ENCODE data around the gene CXXC5. TPM values are rescaled to one million over a fixed set of nuclear protein-coding genes. Genes with fewer than 3 reads are reported as not detected.

Gene CXXC5
- polyA plus RNA-seq, 1 donor from 2014 or later, result 24.4 TPM

GRCh38 chr5:139654871-139655491 lies 6.8 kb downstream of the CXXC5 start:
- H4K20me1 ChIP-seq (ENCODE audit: insufficient read depth), result no peaks in the 10 kb centered on the region
- H3K79me2 ChIP-seq (replicated peaks; ENCODE audit: insufficient read depth, low read length), result peaks cover 55% of the 10 kb centered on the region
- H3K9ac ChIP-seq (ENCODE audit: low read length), result peak overlapping the region; percentile 34
- no peak overlapping the region for H3K4me3 ChIP-seq (ENCODE audit: low read length)
- H3K27me3 ChIP-seq (ENCODE audit: insufficient read depth, low read depth, low read length), result peaks cover 4% of the 10 kb centered on the region
- no peaks in the 10 kb centered on the region for H3F3A ChIP-seq (ENCODE audit: insufficient read depth, low read length, poor library complexity, severe bottlenecking)
- H3K36me3 ChIP-seq (ENCODE audit: insufficient read depth, low read length), result no peaks in the 10 kb centered on the region
- H3K4me2 ChIP-seq (ENCODE audit: low read length), result no peak overlapping the region
- H3K9me3 ChIP-seq (ENCODE audit: low read length), result no peaks in the 10 kb centered on the region
- H2AFZ ChIP-seq (ENCODE audit: low read depth, low read length), result no peak overlapping the region
- peak overlapping the region; percentile 12 for H3K27ac ChIP-seq (ENCODE audit: low read length)
- peak; percentile 15 for TF ChIP-seq RAD21 (conservative IDR thresholded peaks at IDR 0.05)
- TF ChIP-seq MXI1 (conservative IDR thresholded peaks at IDR 0.05; ENCODE audit: poor library complexity, severe bottlenecking), result no peak
- no peak for TF ChIP-seq EP300 (conservative IDR thresholded peaks at IDR 0.05; ENCODE audit: poor library complexity, severe bottlenecking)
- TF ChIP-seq SMC3 (conservative IDR thresholded peaks at IDR 0.05; ENCODE audit: poor library complexity), result no peak
- no peak for TF ChIP-seq CTCF (IDR thresholded peaks at IDR 0.05; ENCODE audit: poor library complexity, severe bottlenecking)
- no peak for TF ChIP-seq EZH2 (IDR thresholded peaks at IDR 0.05; ENCODE audit: borderline replicate concordance, insufficient read depth, low read length, poor library complexity, severe bottlenecking)
- peak; percentile 55 for TF ChIP-seq REST (IDR thresholded peaks at IDR 0.05; ENCODE audit: borderline replicate concordance)
- peak; percentile 20 for TF ChIP-seq POLR2AphosphoS5 (IDR thresholded peaks at IDR 0.05)
- no peak for TF ChIP-seq TAF1 (IDR thresholded peaks at IDR 0.05; ENCODE audit: low read depth)
- no peaks in the 10 kb centered on the region for H3K9me2 ChIP-seq (ENCODE audit: insufficient read depth, low read length)

- Histone ChIP-seq H4K20me1 (ENCODE audit: insufficient read depth) (no peaks in the 10 kb centered on the region), H3K27me3 (ENCODE audit: insufficient read depth, low read depth, low read length) (no peaks in the 10 kb centered on the region), H2AFZ (ENCODE audit: low read depth, low read length) (no peak overlapping the region), H3K9me3 (ENCODE audit: low read length) (no peaks in the 10 kb centered on the region), H3K9me2 (ENCODE audit: insufficient read depth, low read length) (no peaks in the 10 kb centered on the region), H3F3A (ENCODE audit: insufficient read depth, low read length, poor library complexity, severe bottlenecking) (no peaks in the 10 kb centered on the region), H3K36me3 (ENCODE audit: insufficient read depth, low read length) (no peaks in the 10 kb centered on the region), H3K9ac (ENCODE audit: low read length) (peak overlapping the region; percentile 34), H3K79me2 (replicated peaks; ENCODE audit: insufficient read depth, low read length) (peaks cover 53% of the 10 kb centered on the region), H3K4me3 (ENCODE audit: low read length) (no peak overlapping the region), H3K27ac (ENCODE audit: low read length) (no peak overlapping the region), H3K4me2 (ENCODE audit: low read length) (no peak overlapping the region)
- TF ChIP-seq RAD21 (conservative IDR thresholded peaks at IDR 0.05) (no peak), CTCF (IDR thresholded peaks at IDR 0.05; ENCODE audit: poor library complexity, severe bottlenecking) (no peak), TAF1 (IDR thresholded peaks at IDR 0.05; ENCODE audit: low read depth) (no peak), MXI1 (conservative IDR thresholded peaks at IDR 0.05; ENCODE audit: poor library complexity, severe bottlenecking) (no peak), POLR2AphosphoS5 (IDR thresholded peaks at IDR 0.05) (no peak), EZH2 (IDR thresholded peaks at IDR 0.05; ENCODE audit: borderline replicate concordance, insufficient read depth, low read length, poor library complexity, severe bottlenecking) (no peak), SMC3 (conservative IDR thresholded peaks at IDR 0.05; ENCODE audit: poor library complexity) (no peak), EP300 (conservative IDR thresholded peaks at IDR 0.05; ENCODE audit: poor library complexity, severe bottlenecking) (no peak), REST (IDR thresholded peaks at IDR 0.05; ENCODE audit: borderline replicate concordance) (no peak)
Measured at GRCh38 chr5:139655727-139656271, 7.7 kb downstream of the CXXC5 start.

Data from neural cell (in vitro differentiated cells).